ENCODE data around the gene FMO4.

DNA sequence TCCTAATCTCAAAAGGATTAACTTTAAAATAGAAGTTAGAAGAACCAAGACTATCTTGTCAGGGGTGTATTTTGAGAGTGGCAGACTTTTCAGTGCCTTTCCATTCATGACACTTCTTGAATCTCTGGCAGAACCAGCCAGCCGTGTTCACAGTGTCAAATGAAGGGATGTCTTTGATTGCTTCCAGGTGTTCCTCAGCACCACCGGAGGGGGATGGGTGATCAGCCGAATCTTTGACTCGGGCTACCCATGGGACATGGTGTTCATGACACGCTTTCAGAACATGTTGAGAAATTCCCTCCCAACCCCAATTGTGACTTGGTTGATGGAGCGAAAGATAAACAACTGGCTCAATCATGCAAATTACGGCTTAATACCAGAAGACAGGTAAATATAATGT, 33.4 kb upstream of the FMO4 start:
- TF ChIP-seq, protein P1, sequence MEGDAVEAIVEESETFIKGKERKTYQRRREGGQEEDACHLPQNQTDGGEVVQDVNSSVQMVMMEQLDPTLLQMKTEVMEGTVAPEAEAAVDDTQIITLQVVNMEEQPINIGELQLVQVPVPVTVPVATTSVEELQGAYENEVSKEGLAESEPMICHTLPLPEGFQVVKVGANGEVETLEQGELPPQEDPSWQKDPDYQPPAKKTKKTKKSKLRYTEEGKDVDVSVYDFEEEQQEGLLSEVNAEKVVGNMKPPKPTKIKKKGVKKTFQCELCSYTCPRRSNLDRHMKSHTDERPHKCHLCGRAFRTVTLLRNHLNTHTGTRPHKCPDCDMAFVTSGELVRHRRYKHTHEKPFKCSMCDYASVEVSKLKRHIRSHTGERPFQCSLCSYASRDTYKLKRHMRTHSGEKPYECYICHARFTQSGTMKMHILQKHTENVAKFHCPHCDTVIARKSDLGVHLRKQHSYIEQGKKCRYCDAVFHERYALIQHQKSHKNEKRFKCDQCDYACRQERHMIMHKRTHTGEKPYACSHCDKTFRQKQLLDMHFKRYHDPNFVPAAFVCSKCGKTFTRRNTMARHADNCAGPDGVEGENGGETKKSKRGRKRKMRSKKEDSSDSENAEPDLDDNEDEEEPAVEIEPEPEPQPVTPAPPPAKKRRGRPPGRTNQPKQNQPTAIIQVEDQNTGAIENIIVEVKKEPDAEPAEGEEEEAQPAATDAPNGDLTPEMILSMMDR (conservative IDR thresholded peaks at IDR 0.05; ENCODE audit: low read depth, low read length) = no peak
- no peak for TF ChIP-seq EZH2 (IDR thresholded peaks at IDR 0.05; ENCODE audit: borderline replicate concordance, low read depth, low read length, poor library complexity, severe bottlenecking)
